ENCODE measurements around the gene RTBDN.

The RTBDN gene

GRCh38 chr19:12833738-12834565 lies 427 bp downstream of the RTBDN start:
- peak overlapping the region; percentile 33 for H3K4me3 ChIP-seq (replicated peaks; ENCODE audit: insufficient read depth, low read length)
- H3K27ac ChIP-seq (replicated peaks): no peak overlapping the region
- H3K27me3 ChIP-seq (ENCODE audit: insufficient read depth, poor library complexity, severe bottlenecking): peaks cover 68% of the 10 kb centered on the region
- TF ChIP-seq REST (IDR thresholded peaks at IDR 0.05; ENCODE audit: insufficient replicate concordance, low read depth) (no peak), GABPA (IDR thresholded peaks at IDR 0.05; ENCODE audit: low read depth) (no peak), POLR2AphosphoS5 (IDR thresholded peaks at IDR 0.05; ENCODE audit: low read depth) (no peak), CTCF (IDR thresholded peaks at IDR 0.05; ENCODE audit: insufficient read depth, low read length) (no peak), SPI1 (IDR thresholded peaks at IDR 0.05; ENCODE audit: borderline replicate concordance, low read depth) (no peak)
- DNase-seq (ENCODE audit: low read depth in 1 of 2, low spot score in 1 of 2): no peak

- TF ChIP-seq SPI1 (IDR thresholded peaks at IDR 0.05; ENCODE audit: borderline replicate concordance, low read depth) (no peak), REST (IDR thresholded peaks at IDR 0.05; ENCODE audit: insufficient replicate concordance, low read depth) (no peak), CTCF (IDR thresholded peaks at IDR 0.05; ENCODE audit: insufficient read depth, low read length) (no peak), GABPA (IDR thresholded peaks at IDR 0.05; ENCODE audit: low read depth) (no peak), POLR2AphosphoS5 (IDR thresholded peaks at IDR 0.05; ENCODE audit: low read depth) (no peak)
- H3K27ac ChIP-seq (replicated peaks): no peak overlapping the region
- H3K27me3 ChIP-seq (ENCODE audit: insufficient read depth, poor library complexity, severe bottlenecking): peaks cover 62% of the 10 kb centered on the region
- no peak overlapping the region for H3K4me3 ChIP-seq (replicated peaks; ENCODE audit: insufficient read depth, low read length)
- DNase-seq (ENCODE audit: low read depth in 1 of 2, low spot score in 1 of 2): no peak
Measured at GRCh38 chr19:12833418-12833737, 1.0 kb downstream of the RTBDN start.

- Histone ChIP-seq H3K27ac (replicated peaks) (no peak overlapping the region), H3K4me3 (replicated peaks; ENCODE audit: insufficient read depth, low read length) (no peak overlapping the region), H3K27me3 (ENCODE audit: insufficient read depth, poor library complexity, severe bottlenecking) (peaks cover 18% of the 10 kb centered on the region)
- TF ChIP-seq CTCF (IDR thresholded peaks at IDR 0.05; ENCODE audit: insufficient read depth, low read length): no peak
- no peak for TF ChIP-seq REST (IDR thresholded peaks at IDR 0.05; ENCODE audit: insufficient replicate concordance, low read depth)
- no peak for TF ChIP-seq SPI1 (IDR thresholded peaks at IDR 0.05; ENCODE audit: borderline replicate concordance, low read depth)
- no peak for TF ChIP-seq GABPA (IDR thresholded peaks at IDR 0.05; ENCODE audit: low read depth)
- TF ChIP-seq POLR2AphosphoS5 (IDR thresholded peaks at IDR 0.05; ENCODE audit: low read depth): no peak
- DNase-seq (ENCODE audit: low read depth in 1 of 2, low spot score in 1 of 2): peak in 1 of 2 experiments; percentile 27
Measured at GRCh38 chr19:12828494-12828893, 5.9 kb downstream of the RTBDN start.

Measured in HL-60 (cell line).